ENCODE results near the gene TPBGL.

Gene TPBGL

GRCh38 chr11:75246671-75247350 is 6.2 kb downstream of the TPBGL start:
- DNase-seq (ENCODE audit: extremely low spot score) = no peak
- POLR2A ChIA-PET = no interaction called here
- CTCF ChIA-PET = interaction anchor here (0.9 to 3.5 kb wide), 4 partner anchors 13 to 103 kb away, joined by 3 to 95 read pairs (median 4); no protein-coding TSS in a partner anchor
- TF ChIP-seq ZNF384 (IDR thresholded peaks at IDR 0.05) (no peak), FOXK2 (IDR thresholded peaks at IDR 0.05) (no peak), PKNOX1 (IDR thresholded peaks at IDR 0.05) (no peak), BHLHE40 (IDR thresholded peaks at IDR 0.05; ENCODE audit: borderline replicate concordance) (no peak), SP1 (IDR thresholded peaks at IDR 0.05) (no peak), ELF4 (IDR thresholded peaks at IDR 0.05) (no peak), L3MBTL2 (conservative IDR thresholded peaks at IDR 0.05) (no peak)

DNA sequence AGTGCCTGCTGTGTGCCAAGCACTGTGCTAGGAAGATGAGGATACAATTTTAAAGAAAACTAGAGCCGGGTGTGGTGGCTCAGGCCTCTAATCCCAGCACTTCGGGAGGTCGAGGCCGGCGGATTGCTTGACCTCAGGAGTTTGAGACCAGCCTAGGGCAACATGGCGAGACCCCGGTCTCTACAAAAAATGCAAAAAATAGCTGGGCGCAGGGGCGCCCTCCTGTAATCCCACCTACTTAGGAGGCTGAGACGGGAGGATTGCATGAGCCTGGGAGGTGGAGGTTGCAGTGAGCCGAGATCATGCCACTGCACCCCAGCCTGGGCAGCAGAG is 8.3 kb downstream of the TPBGL start:
- no peak for TF ChIP-seq FOXA1 (IDR thresholded peaks at IDR 0.05)
- TF ChIP-seq BHLHE40 (IDR thresholded peaks at IDR 0.05; ENCODE audit: borderline replicate concordance) = no peak
- no peak for TF ChIP-seq CTBP1 (IDR thresholded peaks at IDR 0.05; ENCODE audit: borderline replicate concordance)
- TF ChIP-seq ARNT (IDR thresholded peaks at IDR 0.05) = no peak
- TF ChIP-seq L3MBTL2 (conservative IDR thresholded peaks at IDR 0.05) = no peak
- no peak for TF ChIP-seq HDGF (IDR thresholded peaks at IDR 0.05; ENCODE audit: borderline replicate concordance)
- TF ChIP-seq FOXM1 (IDR thresholded peaks at IDR 0.05; ENCODE audit: borderline replicate concordance) = no peak
- TF ChIP-seq ELF4 (IDR thresholded peaks at IDR 0.05) = no peak
- no peak for DNase-seq (ENCODE audit: extremely low spot score)
- POLR2A ChIA-PET = no interaction called here
- CTCF ChIA-PET = interaction anchor here (0.6 to 3.5 kb wide), 13 partner anchors 9 to 319 kb away, joined by 3 to 95 read pairs (median 5); partner anchors contain the start of gene TPBGL

DNA sequence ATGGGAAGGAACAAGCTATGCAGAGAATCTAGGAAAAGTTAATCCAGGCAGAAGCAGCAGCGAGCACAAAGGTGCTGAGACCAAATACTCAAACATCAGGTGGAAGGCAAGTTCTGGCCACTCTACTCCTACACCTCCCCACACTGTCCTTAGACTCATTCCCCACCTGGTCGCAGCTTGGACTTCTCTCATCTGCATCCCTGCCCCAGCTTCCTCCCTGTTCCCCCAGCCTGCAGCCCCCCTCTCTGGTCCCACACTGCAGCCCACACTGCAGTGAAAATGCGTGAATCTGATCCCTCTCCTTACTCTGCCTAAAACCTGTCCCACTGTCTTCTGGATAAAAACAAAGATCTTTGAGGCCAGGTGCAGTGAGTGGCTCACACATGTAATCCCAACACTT is 9.1 kb downstream of the TPBGL start:
- DNase-seq (ENCODE audit: extremely low spot score) = no peak
- ChIA-PET CTCF (interaction anchor here (0.6 to 3.5 kb wide), 4 partner anchors 21 to 106 kb away, joined by 4 to 95 read pairs (median 8); no protein-coding TSS in a partner anchor), POLR2A (no interaction called here)
- TF ChIP-seq BHLHE40 (IDR thresholded peaks at IDR 0.05; ENCODE audit: borderline replicate concordance) = no peak
- no peak for TF ChIP-seq FOXA1 (IDR thresholded peaks at IDR 0.05)
- no peak for TF ChIP-seq NFRKB (IDR thresholded peaks at IDR 0.05)
- no peak for TF ChIP-seq FOXK2 (IDR thresholded peaks at IDR 0.05)
- TF ChIP-seq ARNT (IDR thresholded peaks at IDR 0.05) = no peak
- TF ChIP-seq HDGF (IDR thresholded peaks at IDR 0.05; ENCODE audit: borderline replicate concordance) = no peak
- no peak for TF ChIP-seq CTBP1 (IDR thresholded peaks at IDR 0.05; ENCODE audit: borderline replicate concordance)

DNA sequence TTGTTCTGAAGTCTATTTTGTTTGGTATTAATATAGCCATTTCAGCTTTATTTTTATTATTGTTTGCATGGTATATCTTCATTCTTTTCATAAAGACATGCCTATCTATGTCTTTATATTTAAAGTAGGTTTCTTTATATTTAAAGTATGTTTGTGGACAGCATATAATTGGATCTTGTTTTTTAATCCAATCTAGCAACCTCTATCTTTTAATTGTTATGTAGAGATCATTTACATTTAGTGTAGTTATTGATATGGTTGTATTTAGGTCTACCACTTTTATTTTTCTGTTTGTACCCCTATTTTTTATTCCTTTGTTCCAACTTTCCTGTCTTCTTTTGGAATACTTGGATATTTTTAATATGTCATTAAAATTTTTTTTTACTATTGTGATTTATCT is 13.8 kb downstream of the TPBGL start:
- ChIA-PET POLR2A (no interaction called here), CTCF (interaction anchor here (1.5 kb wide), 1 partner anchor 12 kb away, joined by 8 read pairs; no protein-coding TSS in a partner anchor)
- DNase-seq (ENCODE audit: extremely low spot score) = no peak
- TF ChIP-seq FOXK2 (IDR thresholded peaks at IDR 0.05) = no peak
- TF ChIP-seq CTBP1 (IDR thresholded peaks at IDR 0.05; ENCODE audit: borderline replicate concordance) = no peak
- TF ChIP-seq SUZ12 (IDR thresholded peaks at IDR 0.05) = no peak
- no peak for TF ChIP-seq HDGF (IDR thresholded peaks at IDR 0.05; ENCODE audit: borderline replicate concordance)
- TF ChIP-seq LEF1 (IDR thresholded peaks at IDR 0.05; ENCODE audit: borderline replicate concordance) = no peak
- TF ChIP-seq PKNOX1 (IDR thresholded peaks at IDR 0.05) = no peak
- no peak for TF ChIP-seq L3MBTL2 (conservative IDR thresholded peaks at IDR 0.05)
- no peak for TF ChIP-seq ARNT (IDR thresholded peaks at IDR 0.05)
- TF ChIP-seq SP1 (IDR thresholded peaks at IDR 0.05) = no peak
- TF ChIP-seq TARDBP (IDR thresholded peaks at IDR 0.05) = no peak
- no peak for TF ChIP-seq FOXM1 (IDR thresholded peaks at IDR 0.05; ENCODE audit: borderline replicate concordance)

- POLR2A ChIA-PET = no interaction called here
- no peak for TF ChIP-seq L3MBTL2 (conservative IDR thresholded peaks at IDR 0.05)
- no peak for TF ChIP-seq SUZ12 (IDR thresholded peaks at IDR 0.05)
- no peak for TF ChIP-seq BHLHE40 (IDR thresholded peaks at IDR 0.05; ENCODE audit: borderline replicate concordance)
- TF ChIP-seq FOXA1 (IDR thresholded peaks at IDR 0.05) = no peak
- CTCF ChIA-PET = no interaction called here
- no peak for DNase-seq (ENCODE audit: extremely low spot score)
Observed at GRCh38 chr11:75260396-75261170, 20.0 kb downstream of the TPBGL start.

GRCh38 chr11:75261902-75262361 is 21.4 kb downstream of the TPBGL start:
- ChIA-PET CTCF (no interaction called here), POLR2A (no interaction called here)

More at GRCh38 chr11:75261902-75262361, 21.4 kb downstream of the TPBGL start:
- no peak for DNase-seq (ENCODE audit: extremely low spot score)
- no peak for TF ChIP-seq ELF4 (IDR thresholded peaks at IDR 0.05)
- no peak for TF ChIP-seq SP1 (IDR thresholded peaks at IDR 0.05)
- no peak for TF ChIP-seq SUZ12 (IDR thresholded peaks at IDR 0.05)
- TF ChIP-seq FOXK2 (IDR thresholded peaks at IDR 0.05) = no peak
- TF ChIP-seq FOXM1 (IDR thresholded peaks at IDR 0.05; ENCODE audit: borderline replicate concordance) = no peak
- TF ChIP-seq LEF1 (IDR thresholded peaks at IDR 0.05; ENCODE audit: borderline replicate concordance) = no peak
- TF ChIP-seq BHLHE40 (IDR thresholded peaks at IDR 0.05; ENCODE audit: borderline replicate concordance) = no peak
- TF ChIP-seq ARNT (IDR thresholded peaks at IDR 0.05) = no peak
- TF ChIP-seq FOXA1 (IDR thresholded peaks at IDR 0.05) = no peak
- TF ChIP-seq TARDBP (IDR thresholded peaks at IDR 0.05) = no peak
- no peak for TF ChIP-seq CTBP1 (IDR thresholded peaks at IDR 0.05; ENCODE audit: borderline replicate concordance)

All from HEK293T (cell line).